Thyroid gland (tissue), 4 donors: Measurements from ENCODE around the gene PPM1N. TPM values are rescaled to one million over a fixed set of nuclear protein-coding genes. Genes with fewer than 3 reads are reported as not detected.
A peak's percentile ranks its signal among the peaks of the same experiment; 100 is the strongest.

ENCODE experiments used
- DNase-seq, 2 donors: peaks; one replicate each; pipeline ENCODE4 v3.0.0-alpha.2; 2019
- H3K27ac ChIP-seq, 3 donors: fragments of 200-600 bp; sonication (generic); 1 replicate in 2 of 3; 2 replicates in 1 of 3; pipeline ENCODE4 v1.5.1; 2016 to 2019; ENCODE audit warnings: mild to moderate bottlenecking in 1 of 3, moderate library complexity in 1 of 3
- H3K27me3 ChIP-seq: fragments of 200-600 bp; sonication (generic); one replicate; pipeline ENCODE4 v1.5.1; 2019
- H3K36me3 ChIP-seq, 2 donors: fragments of 200-600 bp; sonication (generic); one replicate each; pipeline ENCODE4 v1.5.1; 2016 to 2019
- H3K4me1 ChIP-seq, 2 donors: fragments of 200-600 bp; sonication (generic); one replicate each; pipeline ENCODE4 v1.5.1; 2017 to 2019
- H3K4me3 ChIP-seq, 3 donors: fragments of 200-600 bp; sonication (generic); replicated peaks in 1 of 3; 1 replicate in 2 of 3; 2 replicates in 1 of 3; pipeline ENCODE4 v1.5.1; 2016; ENCODE audit warnings: mild to moderate bottlenecking in 1 of 3
- H3K9me3 ChIP-seq: fragments of 200-600 bp; sonication (generic); one replicate; pipeline ENCODE4 v1.5.1; 2017
- POLR2A ChIP-seq, 2 donors: fragments of 450-650 bp; IDR thresholded peaks; one replicate each; pipeline ENCODE4 v1.6.1; 2017; ENCODE audit warnings: antibody characterized with exemption in 2 of 2, mild to moderate bottlenecking in 2 of 2, moderate library complexity in 1 of 2
- WGBS, 2 donors: methylation state at CpG; one replicate each; pipeline ENCODE4 v1.1.5; 2017; 5-methylcytosine and 5-hydroxymethylcytosine counted together
- intact Hi-C: fragments of 100-400 bp; cut with DNase I; formaldehyde crosslinking; loops from one replicate; pipeline ENCODE4 v1.15.1; 2023
- total RNA-seq, 4 donors: library from RNA; depleted of rRNA; stranded (reverse); fragments of >200 nt; gene quantifications; one replicate each; pipeline ENCODE4 v1.2.3, GENCODE V29; 2016
- TF ChIP-seq, protein P1 (sequence below), 6 experiments: fragments of 200-600 bp in 3 of 6; fragments of 450-650 bp in 3 of 6; sonication (generic) in 3 of 6; IDR thresholded peaks; one replicate each; pipeline ENCODE4 v1.5.1; 2016 to 2019; ENCODE audit warnings: antibody characterized with exemption in 6 of 6, mild to moderate bottlenecking in 2 of 6, inconsistent platforms in 1 of 6, moderate library complexity in 1 of 6

The PPM1N gene
- total RNA-seq, 4 donors from 2014 or later = 0.73 to 1.1 TPM; not detected in 2

DNA sequence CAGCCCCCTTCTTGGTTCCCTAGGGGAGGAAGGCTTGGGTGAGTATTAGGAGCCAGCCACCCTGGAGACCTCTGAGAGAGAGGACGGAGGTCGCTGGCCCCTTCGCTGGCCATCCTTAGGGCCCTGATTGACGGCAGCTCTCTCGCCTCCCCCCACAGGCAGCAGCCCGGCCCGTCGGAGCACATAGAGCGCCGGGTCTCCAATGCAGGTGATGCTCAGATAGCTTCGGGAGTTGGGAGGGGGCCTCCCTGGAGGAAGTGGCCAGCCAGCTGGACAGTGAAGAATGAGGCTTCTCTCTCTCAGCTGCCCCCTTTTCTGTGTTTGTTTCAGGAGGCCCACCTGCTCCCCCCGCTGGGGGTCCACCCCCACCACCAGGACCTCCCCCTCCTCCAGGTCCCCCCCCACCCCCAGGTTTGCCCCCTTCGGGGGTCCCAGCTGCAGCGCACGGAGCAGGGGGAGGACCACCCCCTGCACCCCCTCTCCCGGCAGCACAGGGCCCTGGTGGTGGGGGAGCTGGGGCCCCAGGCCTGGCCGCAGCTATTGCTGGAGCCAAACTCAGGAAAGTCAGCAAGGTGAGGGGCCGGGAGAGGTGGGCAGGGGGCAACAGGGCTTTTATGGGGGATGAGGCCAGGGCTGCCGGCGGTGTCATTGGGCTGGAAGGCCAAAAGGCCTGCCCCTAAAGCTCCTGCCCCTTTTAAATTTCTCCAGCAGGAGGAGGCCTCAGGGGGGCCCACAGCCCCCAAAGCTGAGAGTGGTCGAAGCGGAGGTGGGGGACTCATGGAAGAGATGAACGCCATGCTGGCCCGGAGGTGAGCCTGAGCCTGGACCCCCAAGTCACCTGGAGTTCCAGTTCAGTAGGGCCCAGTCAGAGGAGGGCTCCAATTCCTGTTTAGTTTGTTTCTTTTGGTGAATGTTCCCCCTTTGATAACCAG is 24.0 kb downstream of the PPM1N start:
- intact Hi-C loops = loop anchor here (5.0 to 10.0 kb wide), 3 partner anchors 35 to 163 kb away; no protein-coding TSS in a partner anchor

DNA sequence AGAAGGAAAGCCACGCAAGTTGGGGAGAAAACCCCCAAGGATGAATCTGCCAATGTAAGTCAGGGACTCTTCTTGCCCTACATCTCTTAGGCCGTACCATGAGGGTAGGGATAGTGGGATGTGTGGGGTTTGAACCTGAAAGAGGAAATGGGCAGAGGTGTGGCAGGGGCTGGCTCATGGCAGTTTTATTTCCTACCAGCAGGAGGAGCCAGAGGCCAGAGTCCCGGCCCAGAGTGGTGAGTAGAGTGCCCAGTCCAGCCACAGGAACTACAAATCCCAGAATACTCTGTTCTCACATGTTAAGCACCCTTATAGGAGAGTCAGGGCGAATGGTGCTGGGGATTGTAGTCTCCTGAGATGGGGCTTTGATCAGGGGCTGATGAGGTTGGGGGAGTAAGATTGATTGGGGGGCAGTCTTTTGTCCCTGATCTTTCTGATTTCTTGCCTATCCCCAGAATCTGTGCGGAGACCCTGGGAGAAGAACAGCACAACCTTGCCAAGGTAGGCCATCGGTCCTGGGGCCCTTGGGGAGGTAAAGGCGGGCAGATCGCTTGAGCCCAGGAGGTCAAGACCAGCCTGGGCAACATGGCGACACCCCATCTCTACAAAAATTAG is 25.5 kb downstream of the PPM1N start:
- H3K36me3 ChIP-seq = peaks cover 6 to 34% of the 10 kb centered on the region in 2 donors
- no peak for TF ChIP-seq POLR2A (IDR thresholded peaks at IDR 0.05)
- TF ChIP-seq, protein P1, sequence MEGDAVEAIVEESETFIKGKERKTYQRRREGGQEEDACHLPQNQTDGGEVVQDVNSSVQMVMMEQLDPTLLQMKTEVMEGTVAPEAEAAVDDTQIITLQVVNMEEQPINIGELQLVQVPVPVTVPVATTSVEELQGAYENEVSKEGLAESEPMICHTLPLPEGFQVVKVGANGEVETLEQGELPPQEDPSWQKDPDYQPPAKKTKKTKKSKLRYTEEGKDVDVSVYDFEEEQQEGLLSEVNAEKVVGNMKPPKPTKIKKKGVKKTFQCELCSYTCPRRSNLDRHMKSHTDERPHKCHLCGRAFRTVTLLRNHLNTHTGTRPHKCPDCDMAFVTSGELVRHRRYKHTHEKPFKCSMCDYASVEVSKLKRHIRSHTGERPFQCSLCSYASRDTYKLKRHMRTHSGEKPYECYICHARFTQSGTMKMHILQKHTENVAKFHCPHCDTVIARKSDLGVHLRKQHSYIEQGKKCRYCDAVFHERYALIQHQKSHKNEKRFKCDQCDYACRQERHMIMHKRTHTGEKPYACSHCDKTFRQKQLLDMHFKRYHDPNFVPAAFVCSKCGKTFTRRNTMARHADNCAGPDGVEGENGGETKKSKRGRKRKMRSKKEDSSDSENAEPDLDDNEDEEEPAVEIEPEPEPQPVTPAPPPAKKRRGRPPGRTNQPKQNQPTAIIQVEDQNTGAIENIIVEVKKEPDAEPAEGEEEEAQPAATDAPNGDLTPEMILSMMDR (IDR thresholded peaks at IDR 0.05) = peak; percentile 73 to 95 (median 93)
- intact Hi-C loops = loop anchor here (5.0 to 10.0 kb wide), 3 partner anchors 34 to 161 kb away; no protein-coding TSS in a partner anchor
- no peaks in the 10 kb centered on the region for H3K9me3 ChIP-seq
- no peaks in the 10 kb centered on the region for H3K27me3 ChIP-seq
- no peak overlapping the region for H3K27ac ChIP-seq
- peak; percentile 75 to 76 for DNase-seq
- 66 to 70% methylated on average over 5 to 8 of the region's 9 CpGs for WGBS, 2 donors
- H3K4me3 ChIP-seq = no peak overlapping the region
- H3K4me1 ChIP-seq = peaks cover 3 to 8% of the 10 kb centered on the region in 2 donors

More for the DNA sequence above, 24.0 kb downstream of the PPM1N start:
- DNase-seq = no peak
- H3K27me3 ChIP-seq = no peaks in the 10 kb centered on the region
- H3K9me3 ChIP-seq = no peaks in the 10 kb centered on the region
- WGBS, 2 donors = 88 to 92% methylated on average over 17 to 19 of the region's 24 CpGs
- TF ChIP-seq, protein P1 (IDR thresholded peaks at IDR 0.05) = no peak
- TF ChIP-seq POLR2A (IDR thresholded peaks at IDR 0.05) = no peak
- no peaks in the 10 kb centered on the region for H3K4me1 ChIP-seq
- peaks cover 15 to 41% of the 10 kb centered on the region in 2 donors for H3K36me3 ChIP-seq
- H3K27ac ChIP-seq = no peak overlapping the region
- H3K4me3 ChIP-seq = no peak overlapping the region

DNA sequence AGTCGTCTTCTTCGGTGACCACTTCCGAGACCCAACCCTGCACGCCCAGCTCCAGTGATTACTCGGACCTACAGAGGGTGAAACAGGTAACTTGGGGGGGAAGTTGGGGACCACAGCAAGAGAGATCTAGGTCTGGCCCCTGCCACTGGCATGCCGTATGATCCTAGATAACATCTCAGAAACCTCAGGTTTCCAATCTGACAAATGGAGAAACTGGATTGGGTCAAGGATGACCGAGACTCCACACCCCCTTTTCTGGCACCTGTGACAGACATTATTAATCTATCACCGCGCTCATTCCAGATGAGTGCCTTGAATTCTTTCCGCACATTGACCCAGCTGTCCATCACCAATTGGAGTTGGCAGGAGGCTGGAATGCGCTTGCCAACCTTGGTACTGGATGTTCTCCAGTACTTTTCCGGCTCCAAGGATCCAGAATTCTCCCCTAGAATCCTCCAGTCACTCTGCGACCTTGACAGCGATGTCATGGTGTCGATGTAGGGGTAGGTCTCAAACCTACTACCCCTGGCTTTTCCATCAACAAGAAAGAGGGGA is 26.4 kb downstream of the PPM1N start:
- H3K4me1 ChIP-seq = peaks cover 10 to 15% of the 10 kb centered on the region in 2 donors
- H3K9me3 ChIP-seq = no peaks in the 10 kb centered on the region
- no peak overlapping the region for H3K4me3 ChIP-seq
- TF ChIP-seq, protein P1 (IDR thresholded peaks at IDR 0.05) = no peak
- TF ChIP-seq POLR2A (IDR thresholded peaks at IDR 0.05) = no peak
- H3K36me3 ChIP-seq = peaks cover 6 to 29% of the 10 kb centered on the region in 2 donors
- DNase-seq = no peak
- 94% methylated on average over 15 of the region's 15 CpGs for WGBS, 2 donors
- intact Hi-C loops = loop anchor here (5.0 to 10.0 kb wide), 3 partner anchors 33 to 160 kb away; no protein-coding TSS in a partner anchor
- no peak overlapping the region for H3K27ac ChIP-seq
- no peaks in the 10 kb centered on the region for H3K27me3 ChIP-seq

DNA sequence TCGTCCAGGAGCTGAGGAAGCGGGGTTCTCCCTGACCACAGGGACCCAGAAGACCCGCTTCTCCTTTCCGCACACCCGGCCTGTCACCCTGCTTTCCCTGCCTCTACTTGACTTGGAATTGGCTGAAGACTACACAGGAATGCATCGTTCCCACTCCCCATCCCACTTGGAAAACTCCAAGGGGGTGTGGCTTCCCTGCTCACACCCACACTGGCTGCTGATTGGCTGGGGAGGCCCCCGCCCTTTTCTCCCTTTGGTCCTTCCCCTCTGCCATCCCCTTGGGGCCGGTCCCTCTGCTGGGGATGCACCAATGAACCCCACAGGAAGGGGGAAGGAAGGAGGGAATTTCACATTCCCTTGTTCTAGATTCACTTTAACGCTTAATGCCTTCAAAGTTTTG is 27.9 kb downstream of the PPM1N start:
- peaks cover 10 to 15% of the 10 kb centered on the region in 2 donors for H3K4me1 ChIP-seq
- intact Hi-C loops = loop anchor here (10.0 kb wide), 1 partner anchor 159 kb away; no protein-coding TSS in a partner anchor

More for the DNA sequence above, 27.9 kb downstream of the PPM1N start:
- Histone ChIP-seq H3K9me3 (no peaks in the 10 kb centered on the region), H3K36me3 (peaks cover 6 to 19% of the 10 kb centered on the region in 2 donors), H3K4me3 (no peak overlapping the region), H3K27me3 (no peaks in the 10 kb centered on the region), H3K27ac (no peak overlapping the region)
- 68 to 78% methylated on average over 9 of the region's 9 CpGs for WGBS, 2 donors
- TF ChIP-seq, protein P1 (IDR thresholded peaks at IDR 0.05) = no peak
- no peak for TF ChIP-seq POLR2A (IDR thresholded peaks at IDR 0.05)
- peak; percentile 70 to 78 for DNase-seq
